ENCODE measurements around the gene GRAMD1B.
"Not testable (repeated sequence)": the region's sequence is repeated elsewhere in the genome, so short reads cannot be mapped to it uniquely, and the experiment has no call there.

GRAMD1B gene

DNA sequence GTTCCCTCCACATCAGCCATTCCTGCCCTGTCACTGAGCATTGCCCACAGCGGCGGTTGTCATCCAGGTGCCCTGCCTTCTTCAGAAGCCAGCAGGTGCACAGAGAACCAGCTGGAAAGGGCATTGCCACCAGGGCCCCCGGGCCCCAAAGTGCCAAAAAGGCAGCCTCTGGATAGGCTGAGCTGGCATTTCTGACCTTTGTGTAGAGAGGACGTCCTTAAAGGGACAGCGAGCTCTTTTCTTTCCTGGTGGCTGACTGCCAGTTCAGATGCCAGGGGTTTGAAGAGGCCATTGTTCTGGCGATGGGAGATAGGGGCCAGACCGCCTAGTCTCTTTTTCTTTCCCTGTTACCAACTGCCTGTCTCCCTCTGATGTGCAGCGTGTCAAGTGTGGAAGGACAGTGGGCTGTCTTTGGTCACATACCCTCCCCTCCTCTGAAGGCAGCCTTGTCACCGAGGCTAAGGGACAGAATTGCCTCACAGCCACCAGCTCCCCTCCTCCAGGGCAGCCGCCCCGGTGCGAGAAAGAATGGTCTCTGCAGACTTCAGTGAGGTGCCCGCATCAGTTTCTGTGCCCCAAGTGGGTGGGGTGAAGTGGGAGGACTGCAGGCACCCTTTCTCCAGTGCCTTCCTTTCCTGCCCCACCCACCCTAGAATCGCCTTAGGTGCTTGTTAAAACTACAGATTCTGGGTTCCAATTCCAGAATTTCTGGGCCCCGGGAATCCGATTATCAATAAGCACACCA, 114.7 kb downstream of the GRAMD1B start:
- DNase-seq, result no peak

- no peak for DNase-seq
Measured at GRCh38 chr11:123545726-123546270, 115.7 kb downstream of the GRAMD1B start.

- no peak for DNase-seq
Measured at GRCh38 chr11:123546515-123546914, 116.4 kb downstream of the GRAMD1B start.

- DNase-seq, result no peak
Measured at GRCh38 chr11:123547180-123547579, 117.1 kb downstream of the GRAMD1B start.

DNA sequence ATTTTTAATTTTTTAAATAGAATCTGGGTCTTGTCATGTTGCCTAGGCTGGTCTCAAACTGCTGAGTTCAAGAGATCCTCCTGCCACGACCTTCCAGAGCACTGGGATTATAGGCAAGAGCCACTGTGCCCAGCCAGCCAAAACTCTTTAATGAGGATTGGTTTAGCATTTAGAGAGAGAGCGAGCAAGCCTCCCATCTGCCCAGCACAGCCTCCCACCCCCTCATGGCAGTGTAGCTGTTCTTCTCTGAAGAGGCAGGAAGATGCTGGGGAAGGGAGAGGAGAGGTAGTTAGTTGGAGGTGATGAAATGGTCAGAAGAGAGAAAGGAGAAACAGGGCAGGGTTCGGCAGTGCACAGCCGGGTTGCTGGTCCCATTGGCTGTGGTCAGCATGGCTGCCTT, 118.7 kb downstream of the GRAMD1B start:
- DNase-seq, result no peak

GRCh38 chr11:123549926-123550917, 120.2 kb downstream of the GRAMD1B start:
- no peak for DNase-seq

DNA sequence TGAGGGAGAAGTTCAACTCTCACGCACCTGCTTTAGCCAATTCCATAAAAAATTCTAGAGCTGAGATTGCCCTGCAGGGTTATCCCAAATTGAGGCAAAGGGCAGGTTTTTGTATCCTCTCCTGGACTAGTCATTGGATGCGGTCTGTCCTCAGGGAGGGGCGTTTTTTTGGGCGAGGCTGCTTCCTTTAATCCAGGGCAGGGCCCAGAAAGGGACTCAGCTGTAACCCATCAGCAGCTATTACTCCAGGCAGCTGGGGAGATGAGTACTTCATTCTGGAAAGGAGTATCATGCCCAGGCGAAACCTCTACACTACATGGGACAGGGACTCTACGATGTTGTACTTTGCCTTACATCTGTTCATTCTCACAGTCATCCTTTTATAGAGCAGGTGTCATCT, 121.0 kb downstream of the GRAMD1B start:
- no peak for DNase-seq

DNA sequence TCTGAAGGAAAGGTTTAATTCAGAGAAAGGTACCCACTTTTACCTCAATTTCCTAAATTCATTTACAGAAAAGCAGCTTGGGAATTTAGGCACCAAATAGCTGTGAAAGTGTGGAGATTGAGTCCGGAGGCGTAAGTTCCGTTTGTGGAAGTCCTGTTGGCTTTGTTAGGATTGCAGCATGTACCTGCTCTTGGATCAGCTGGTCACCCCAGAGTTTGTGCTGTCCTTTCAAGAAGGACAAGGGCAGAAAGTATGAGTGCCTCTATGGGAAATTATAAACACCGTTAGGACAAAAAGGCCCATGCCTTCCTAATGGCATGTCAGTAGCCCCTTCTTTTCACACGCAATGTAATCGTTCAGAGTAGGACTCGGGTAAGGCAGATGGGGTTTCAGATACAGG, 126.6 kb downstream of the GRAMD1B start:
- DNase-seq, result no peak

- no peak for DNase-seq
Measured at GRCh38 chr11:123558536-123559315, 128.7 kb downstream of the GRAMD1B start.

- no peak for DNase-seq
Measured at GRCh38 chr11:123559523-123559955, 129.5 kb downstream of the GRAMD1B start.

GRCh38 chr11:123560006-123560405, 129.9 kb downstream of the GRAMD1B start:
- DNase-seq, result no peak

DNA sequence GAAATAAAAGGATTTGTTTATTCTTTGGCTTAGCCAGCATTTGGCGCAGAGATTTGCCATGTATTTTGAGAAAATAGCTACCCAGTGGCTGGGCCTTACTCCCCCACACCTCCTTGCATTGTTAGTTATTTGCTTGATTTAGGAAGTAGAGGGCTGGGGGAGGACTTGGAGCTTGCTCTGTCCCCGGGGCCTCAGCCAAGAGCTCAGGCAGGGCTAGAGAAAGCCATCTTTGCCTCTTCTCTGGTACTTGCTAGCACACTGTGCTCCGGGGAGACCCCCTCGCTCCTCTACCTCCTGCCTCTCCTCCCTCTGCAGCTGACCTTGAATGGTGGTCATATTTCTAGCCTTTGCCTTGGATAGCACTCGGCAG, 131.3 kb downstream of the GRAMD1B start:
- no peak for DNase-seq

- no peak for DNase-seq
Measured at GRCh38 chr11:123562158-123562557, 132.1 kb downstream of the GRAMD1B start.

GRCh38 chr11:123562829-123563228, 132.8 kb downstream of the GRAMD1B start:
- no peak for DNase-seq

DNA sequence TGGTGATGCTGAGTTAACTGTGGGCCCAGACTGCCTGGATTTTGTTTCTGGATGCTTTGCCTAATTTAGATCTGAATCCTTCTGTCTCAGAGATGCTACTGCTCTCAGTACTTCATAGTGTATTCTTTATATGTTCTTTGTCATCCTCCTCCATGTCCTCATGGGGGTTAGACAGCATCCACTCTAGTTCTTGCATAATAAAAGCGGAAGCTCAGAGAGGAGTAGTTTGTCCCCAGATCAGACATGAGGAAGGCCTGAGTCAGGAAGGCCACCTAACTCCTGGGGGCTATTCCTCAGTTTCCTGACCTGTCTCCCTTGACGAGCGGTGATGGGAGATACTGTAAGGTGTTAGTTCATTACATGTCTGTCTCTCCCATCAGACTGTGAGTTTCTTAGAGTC, 134.2 kb downstream of the GRAMD1B start:
- no peak for DNase-seq

DNA sequence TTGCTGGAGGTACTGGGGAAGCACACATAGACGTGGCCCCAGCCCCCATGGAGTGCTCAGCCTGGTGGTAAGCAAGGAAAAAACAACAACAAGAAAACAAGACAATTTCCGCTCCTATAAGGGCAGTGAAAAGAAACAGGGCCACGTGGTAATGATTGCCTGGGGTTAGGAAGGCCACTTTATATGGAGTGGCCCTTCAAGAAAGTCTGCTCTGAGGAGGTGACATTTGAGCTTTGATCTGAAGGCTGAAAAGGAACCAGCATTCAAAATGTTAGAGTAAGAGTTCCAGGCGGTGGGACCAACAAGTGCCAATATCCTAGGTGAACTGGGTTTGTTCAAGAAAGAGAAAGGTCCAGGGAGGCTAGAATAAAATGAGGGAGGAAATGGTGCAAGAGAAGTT, 136.8 kb downstream of the GRAMD1B start:
- no peak for DNase-seq

DNA sequence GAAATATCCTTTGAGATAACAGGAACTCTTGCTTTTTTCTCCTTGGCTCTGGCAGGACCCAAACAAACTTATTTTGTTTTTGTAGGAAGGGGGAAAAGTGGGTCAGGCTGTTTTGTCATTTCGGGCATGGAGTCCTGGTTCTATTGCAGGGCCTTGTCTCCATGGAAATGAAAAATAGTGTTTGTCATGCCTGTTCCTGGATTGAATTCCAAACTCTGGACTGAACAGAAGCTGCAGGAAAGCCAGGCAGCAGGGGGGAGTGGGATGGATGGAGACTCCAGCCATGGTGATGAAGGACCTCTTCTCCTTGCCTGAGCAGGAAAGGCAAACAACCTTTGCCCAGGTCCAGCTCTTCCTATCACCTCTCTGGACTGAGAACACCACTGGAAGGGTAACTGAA, 137.4 kb downstream of the GRAMD1B start:
- no peak for DNase-seq

GRCh38 chr11:123568367-123568870, 138.3 kb downstream of the GRAMD1B start:
- DNase-seq, result no peak

GRCh38 chr11:123569393-123569792, 139.3 kb downstream of the GRAMD1B start:
- DNase-seq, result no peak

DNA sequence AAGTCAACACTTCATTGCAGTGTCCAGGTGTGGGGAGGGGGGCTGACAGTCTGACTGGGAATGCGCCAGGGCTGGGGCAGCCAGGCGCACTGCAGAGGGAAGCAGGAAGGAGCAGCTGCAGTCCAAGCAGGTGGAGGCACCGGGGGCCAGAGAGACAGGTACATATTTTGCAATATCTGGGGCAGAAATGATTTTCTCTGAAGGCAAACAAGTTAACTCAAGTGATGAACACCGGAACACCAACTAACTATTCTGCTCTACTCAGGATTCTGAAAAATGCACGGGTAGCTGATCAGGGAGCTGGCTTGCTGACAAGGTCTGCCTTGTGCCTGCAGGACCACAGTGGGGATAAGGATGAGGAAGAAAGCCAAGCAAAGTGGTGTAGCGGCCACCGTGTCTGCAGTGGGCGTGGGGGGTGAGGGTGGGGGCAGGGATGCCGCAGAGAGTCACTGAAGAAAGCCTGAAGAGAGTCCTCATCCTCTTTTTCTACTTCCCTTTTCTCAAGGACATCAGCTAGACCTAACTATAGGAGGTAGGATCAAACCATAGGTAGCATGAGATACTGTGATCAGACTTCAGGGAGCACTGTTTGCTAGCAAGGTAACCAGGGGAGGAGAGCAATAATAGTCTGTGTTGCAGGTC, 141.0 kb downstream of the GRAMD1B start:
- DNase-seq, result no peak

DNA sequence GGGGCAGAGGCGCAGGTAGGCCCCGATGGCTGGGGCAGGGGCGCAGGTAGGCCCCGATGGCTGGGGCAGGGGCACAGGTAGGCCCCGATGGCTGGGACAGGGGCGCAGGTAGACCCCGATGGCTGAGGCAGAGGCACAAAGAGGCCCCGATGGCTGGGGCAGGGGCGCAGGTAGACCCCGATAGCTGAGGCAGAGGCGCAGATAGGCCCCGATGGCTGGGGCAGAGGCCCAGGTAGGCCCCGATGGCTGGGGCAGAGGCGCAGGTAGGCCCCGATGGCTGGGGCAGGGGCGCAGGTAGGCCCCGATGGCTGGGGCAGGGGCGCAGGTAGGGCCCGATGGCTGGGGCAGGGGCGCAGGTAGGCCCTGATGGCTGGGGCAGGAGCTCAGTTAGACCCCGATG, 142.7 kb downstream of the GRAMD1B start:
- not testable (repeated sequence) for DNase-seq

GRCh38 chr11:123573286-123573685, 143.2 kb downstream of the GRAMD1B start:
- no peak for DNase-seq

All from kidney glomerular epithelial cell (primary cell).